PFSK-1 (cell line): ENCODE data around the gene ADAT2.

Source experiments
- FOXP2 ChIP-seq: optimal IDR thresholded peaks from 2 replicates; pipeline ENCODE3; 2011; ENCODE audit warnings: borderline replicate concordance, control low read depth, inconsistent platforms; ENCODE audit not compliant: insufficient read depth; ENCODE audit errors: extremely low read length, extremely low read depth
- POLR2AphosphoS5 ChIP-seq: IDR thresholded peaks from 2 replicates; pipeline ENCODE4 v1.6.1; 2012; ENCODE audit warnings: low read depth, mild to moderate bottlenecking, control low read depth, low read length, moderate library complexity
- SIN3A ChIP-seq: IDR thresholded peaks from 2 replicates; pipeline ENCODE4 v1.6.1; 2012; ENCODE audit warnings: mild to moderate bottlenecking, low read length, moderate library complexity, borderline replicate concordance; ENCODE audit not compliant: insufficient read depth
- TAF1 ChIP-seq: IDR thresholded peaks from 2 replicates; pipeline ENCODE4 v1.6.1; 2012; ENCODE audit warnings: low read length, control low read depth, borderline replicate concordance; ENCODE audit not compliant: insufficient read depth
- TF ChIP-seq, protein P1 (sequence below), 2 experiments: IDR thresholded peaks; 2 replicates each; pipeline versions ENCODE4 v1.6.1 to v1.8.0; 2011 to 2012; ENCODE audit warnings: low read depth in 2 of 2, low read length in 2 of 2, control low read depth in 1 of 2, inconsistent platforms in 1 of 2, mild to moderate bottlenecking in 1 of 2, moderate library complexity in 1 of 2; ENCODE audit not compliant: insufficient read depth in 1 of 2

ADAT2 gene

DNA sequence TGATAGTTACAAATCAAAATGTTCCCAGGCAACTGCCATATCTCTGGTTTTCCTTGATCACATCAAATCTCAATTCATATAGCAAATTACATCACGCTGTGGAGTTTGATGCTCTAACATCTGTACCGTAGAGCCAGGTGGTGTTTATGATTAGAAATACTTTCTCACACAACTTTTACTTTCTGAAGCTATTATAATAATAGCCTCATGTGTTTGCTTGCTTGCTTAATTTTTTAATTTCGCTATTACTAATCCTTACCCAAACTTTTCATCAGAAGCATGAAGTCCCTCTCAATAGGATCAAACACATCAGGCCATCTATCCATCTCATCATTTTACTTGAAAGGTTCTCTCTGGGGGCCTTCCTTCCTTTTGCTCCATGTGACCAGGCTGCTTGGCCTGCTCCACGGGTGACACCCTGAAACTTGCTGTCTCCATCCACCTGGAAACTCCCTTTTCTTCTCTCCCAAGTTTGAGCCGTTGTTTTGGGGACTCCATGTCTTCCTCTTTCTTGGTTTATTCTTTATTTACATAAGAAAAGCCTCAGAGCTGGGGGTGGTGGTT, 75.4 kb downstream of the ADAT2 start:
- TF ChIP-seq, protein P1, sequence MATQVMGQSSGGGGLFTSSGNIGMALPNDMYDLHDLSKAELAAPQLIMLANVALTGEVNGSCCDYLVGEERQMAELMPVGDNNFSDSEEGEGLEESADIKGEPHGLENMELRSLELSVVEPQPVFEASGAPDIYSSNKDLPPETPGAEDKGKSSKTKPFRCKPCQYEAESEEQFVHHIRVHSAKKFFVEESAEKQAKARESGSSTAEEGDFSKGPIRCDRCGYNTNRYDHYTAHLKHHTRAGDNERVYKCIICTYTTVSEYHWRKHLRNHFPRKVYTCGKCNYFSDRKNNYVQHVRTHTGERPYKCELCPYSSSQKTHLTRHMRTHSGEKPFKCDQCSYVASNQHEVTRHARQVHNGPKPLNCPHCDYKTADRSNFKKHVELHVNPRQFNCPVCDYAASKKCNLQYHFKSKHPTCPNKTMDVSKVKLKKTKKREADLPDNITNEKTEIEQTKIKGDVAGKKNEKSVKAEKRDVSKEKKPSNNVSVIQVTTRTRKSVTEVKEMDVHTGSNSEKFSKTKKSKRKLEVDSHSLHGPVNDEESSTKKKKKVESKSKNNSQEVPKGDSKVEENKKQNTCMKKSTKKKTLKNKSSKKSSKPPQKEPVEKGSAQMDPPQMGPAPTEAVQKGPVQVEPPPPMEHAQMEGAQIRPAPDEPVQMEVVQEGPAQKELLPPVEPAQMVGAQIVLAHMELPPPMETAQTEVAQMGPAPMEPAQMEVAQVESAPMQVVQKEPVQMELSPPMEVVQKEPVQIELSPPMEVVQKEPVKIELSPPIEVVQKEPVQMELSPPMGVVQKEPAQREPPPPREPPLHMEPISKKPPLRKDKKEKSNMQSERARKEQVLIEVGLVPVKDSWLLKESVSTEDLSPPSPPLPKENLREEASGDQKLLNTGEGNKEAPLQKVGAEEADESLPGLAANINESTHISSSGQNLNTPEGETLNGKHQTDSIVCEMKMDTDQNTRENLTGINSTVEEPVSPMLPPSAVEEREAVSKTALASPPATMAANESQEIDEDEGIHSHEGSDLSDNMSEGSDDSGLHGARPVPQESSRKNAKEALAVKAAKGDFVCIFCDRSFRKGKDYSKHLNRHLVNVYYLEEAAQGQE (IDR thresholded peaks at IDR 0.05; ENCODE audit: insufficient read depth in 1 of 2, low read depth in 2 of 2, low read length in 2 of 2), result no peak
- TF ChIP-seq SIN3A (no peak), TAF1 (no peak), FOXP2 (no peak), POLR2AphosphoS5 (no peak)

DNA sequence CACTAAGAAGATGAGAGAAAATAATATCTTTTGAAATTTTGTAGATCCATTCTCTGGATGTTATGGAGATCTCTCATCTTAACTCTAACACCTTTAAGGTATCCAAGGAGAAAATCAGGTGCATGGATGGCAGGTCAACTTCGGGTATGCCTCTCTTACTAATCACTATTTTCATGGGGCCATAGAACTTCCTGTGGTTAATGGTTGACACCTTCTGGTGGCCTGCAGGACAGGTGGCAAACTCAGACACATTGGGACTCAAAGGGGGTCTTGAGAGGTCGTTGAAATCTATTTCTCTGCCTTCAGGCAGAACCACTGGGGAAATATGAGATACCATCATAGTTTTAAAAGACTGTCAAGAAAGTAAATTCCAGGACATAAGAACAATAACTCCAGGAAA, 76.5 kb downstream of the ADAT2 start:
- TF ChIP-seq TAF1 (no peak), POLR2AphosphoS5 (no peak), SIN3A (no peak), FOXP2 (no peak)
- TF ChIP-seq, protein P1 (IDR thresholded peaks at IDR 0.05; ENCODE audit: insufficient read depth in 1 of 2, low read depth in 2 of 2, low read length in 2 of 2), result no peak
